ENCODE measurements around the gene CRMP1. TPM values are rescaled to one million over a fixed set of nuclear protein-coding genes. Genes with fewer than 3 reads are reported as not detected.

CRMP1 gene
- total RNA-seq, 1 experiment from 2014 or later: 77.5 TPM

- no peaks in the 10 kb centered on the region for H3K27me3 ChIP-seq (replicated peaks; ENCODE audit: insufficient read depth, low read depth, low read length, poor library complexity)
- intact Hi-C loops (cut with micrococcal nuclease; ENCODE audit: unreplicated experiment): no loop called here
- no peaks in the 10 kb centered on the region for H3K4me1 ChIP-seq (ENCODE audit: insufficient read depth, low read length, poor library complexity, severe bottlenecking)
- no peak overlapping the region for H3K27ac ChIP-seq (ENCODE audit: low read depth, low read length, poor library complexity, severe bottlenecking)
- no peaks in the 10 kb centered on the region for H3K9me3 ChIP-seq (ENCODE audit: low read depth, low read length, poor library complexity, severe bottlenecking)
- DNase-seq (ENCODE audit: low spot score): no peak
- no peak for TF ChIP-seq CTCF (conservative IDR thresholded peaks at IDR 0.05; ENCODE audit: low read depth, low read length)
- no peak for TF ChIP-seq EZH2 (IDR thresholded peaks at IDR 0.05; ENCODE audit: borderline replicate concordance, low read depth, low read length, poor library complexity, severe bottlenecking)
- no peaks in the 10 kb centered on the region for H3K36me3 ChIP-seq (ENCODE audit: insufficient read depth, low read length, poor library complexity, severe bottlenecking)
- BruUV-seq (replicated peaks): no TSS peak
- POLR2A ChIA-PET (ENCODE audit: low non-redundant PET): no interaction called here
- H3K4me3 ChIP-seq (ENCODE audit: low read depth, low read length, poor library complexity, severe bottlenecking): no peak overlapping the region
- CTCF ChIA-PET: no interaction called here
Measured at GRCh38 chr4:5916229-5916628, 23.3 kb upstream of the CRMP1 start.

- Histone ChIP-seq H3K27ac (ENCODE audit: low read depth, low read length, poor library complexity, severe bottlenecking) (no peak overlapping the region), H3K4me3 (ENCODE audit: low read depth, low read length, poor library complexity, severe bottlenecking) (no peak overlapping the region), H3K4me1 (ENCODE audit: insufficient read depth, low read length, poor library complexity, severe bottlenecking) (no peaks in the 10 kb centered on the region), H3K9me3 (ENCODE audit: low read depth, low read length, poor library complexity, severe bottlenecking) (no peaks in the 10 kb centered on the region), H3K27me3 (replicated peaks; ENCODE audit: insufficient read depth, low read depth, low read length, poor library complexity) (no peaks in the 10 kb centered on the region), H3K36me3 (ENCODE audit: insufficient read depth, low read length, poor library complexity, severe bottlenecking) (no peaks in the 10 kb centered on the region)
- DNase-seq (ENCODE audit: low spot score): no peak
- intact Hi-C loops (cut with micrococcal nuclease; ENCODE audit: unreplicated experiment): no loop called here
- BruUV-seq (replicated peaks): no TSS peak
- ChIA-PET CTCF (no interaction called here), POLR2A (ENCODE audit: low non-redundant PET) (no interaction called here)
- TF ChIP-seq EZH2 (IDR thresholded peaks at IDR 0.05; ENCODE audit: borderline replicate concordance, low read depth, low read length, poor library complexity, severe bottlenecking) (no peak), CTCF (conservative IDR thresholded peaks at IDR 0.05; ENCODE audit: low read depth, low read length) (no peak)
Measured at GRCh38 chr4:5913454-5913853, 20.6 kb upstream of the CRMP1 start.

- no peak overlapping the region for H3K27ac ChIP-seq (ENCODE audit: low read depth, low read length, poor library complexity, severe bottlenecking)
- no peak for DNase-seq (ENCODE audit: low spot score)
- H3K4me3 ChIP-seq (ENCODE audit: low read depth, low read length, poor library complexity, severe bottlenecking): no peak overlapping the region
- no peaks in the 10 kb centered on the region for H3K27me3 ChIP-seq (replicated peaks; ENCODE audit: insufficient read depth, low read depth, low read length, poor library complexity)
- no TSS peak for BruUV-seq (replicated peaks)
- intact Hi-C loops (cut with micrococcal nuclease; ENCODE audit: unreplicated experiment): no loop called here
- POLR2A ChIA-PET (ENCODE audit: low non-redundant PET): no interaction called here
- no peaks in the 10 kb centered on the region for H3K9me3 ChIP-seq (ENCODE audit: low read depth, low read length, poor library complexity, severe bottlenecking)
- no peaks in the 10 kb centered on the region for H3K36me3 ChIP-seq (ENCODE audit: insufficient read depth, low read length, poor library complexity, severe bottlenecking)
- no peaks in the 10 kb centered on the region for H3K4me1 ChIP-seq (ENCODE audit: insufficient read depth, low read length, poor library complexity, severe bottlenecking)
- TF ChIP-seq CTCF (conservative IDR thresholded peaks at IDR 0.05; ENCODE audit: low read depth, low read length): no peak
- no peak for TF ChIP-seq EZH2 (IDR thresholded peaks at IDR 0.05; ENCODE audit: borderline replicate concordance, low read depth, low read length, poor library complexity, severe bottlenecking)
- CTCF ChIA-PET: no interaction called here
Measured at GRCh38 chr4:5912614-5913019, 19.7 kb upstream of the CRMP1 start.

Data from A673 (cell line).